Glutamatergic neuron (in vitro differentiated cells): Measurements from ENCODE around the gene RALBP1. TPM values are rescaled to one million over a fixed set of nuclear protein-coding genes. Genes with fewer than 3 reads are reported as not detected.

Experiments used
- DNase-seq: peaks from one replicate; pipeline ENCODE4 v3.0.0; 2022
- H3K27ac Mint-ChIP-seq: one replicate; pipeline ENCODE4 v1.8.0; 2020; ENCODE audit warnings: mild to moderate bottlenecking, mixed read lengths, inconsistent platforms; ENCODE audit not compliant: unreplicated experiment
- H3K27me3 Mint-ChIP-seq: one replicate; pipeline ENCODE4 v1.8.0; 2020; ENCODE audit warnings: mild to moderate bottlenecking, moderate library complexity, mixed read lengths, inconsistent platforms; ENCODE audit not compliant: unreplicated experiment
- H3K36me3 Mint-ChIP-seq: one replicate; pipeline ENCODE4 v1.8.0; 2020; ENCODE audit warnings: mild to moderate bottlenecking, mixed read lengths, inconsistent platforms; ENCODE audit not compliant: unreplicated experiment
- H3K4me1 Mint-ChIP-seq: one replicate; pipeline ENCODE4 v1.8.0; 2020; ENCODE audit warnings: mild to moderate bottlenecking, low read depth, mixed read lengths, inconsistent platforms; ENCODE audit not compliant: unreplicated experiment
- H3K4me3 Mint-ChIP-seq: one replicate; pipeline ENCODE4 v1.8.0; 2020; ENCODE audit warnings: mild to moderate bottlenecking, mixed read lengths, inconsistent platforms; ENCODE audit not compliant: unreplicated experiment
- H3K9me3 Mint-ChIP-seq: one replicate; pipeline ENCODE4 v1.8.0; 2020; ENCODE audit warnings: mild to moderate bottlenecking, moderate library complexity, mixed read lengths, inconsistent platforms; ENCODE audit not compliant: unreplicated experiment
- CTCF ChIP-seq: fragments of 200-600 bp; sonication (generic); IDR thresholded peaks from one replicate; pipeline ENCODE4 v1.5.0; 2021; ENCODE audit not compliant: partially characterized antibody, unreplicated experiment
- total RNA-seq: library from RNA; stranded (reverse); fragmentation: NEBNext Ultra II Directional; extraction: Animal tissue kit (Norgen Biotek cat#: 25700); gene quantifications from one replicate; pipeline ENCODE4 v1.2.1, GENCODE V29; 2021; ENCODE audit not compliant: unreplicated experiment

RALBP1 gene
- total RNA-seq, 1 donor from 2014 or later, result 38.1 TPM

GRCh38 chr18:9581667-9582066 lies 106.4 kb downstream of the RALBP1 start:
- H3K4me3 Mint-ChIP-seq, result no peak overlapping the region
- H3K27me3 Mint-ChIP-seq, result no peaks in the 10 kb centered on the region
- peaks cover 1% of the 10 kb centered on the region for H3K4me1 Mint-ChIP-seq
- H3K36me3 Mint-ChIP-seq, result peaks cover 19% of the 10 kb centered on the region
- DNase-seq, result no peak
- no peak for TF ChIP-seq CTCF
- H3K9me3 Mint-ChIP-seq, result no peaks in the 10 kb centered on the region
- H3K27ac Mint-ChIP-seq, result no peak overlapping the region

GRCh38 chr18:9586814-9587213 lies 111.5 kb downstream of the RALBP1 start:
- Mint-ChIP-seq H3K36me3 (peaks cover 8% of the 10 kb centered on the region), H3K27ac (no peak overlapping the region), H3K4me3 (no peak overlapping the region), H3K9me3 (no peaks in the 10 kb centered on the region), H3K4me1 (peaks cover 1% of the 10 kb centered on the region), H3K27me3 (no peaks in the 10 kb centered on the region)
- TF ChIP-seq CTCF, result no peak
- no peak for DNase-seq

Other genes starting within 250 kb of the RALBP1 start
- gene TWSG1, start 140.7 kb upstream of the RALBP1 start, total RNA-seq, result 13.7 TPM
- gene PPP4R1, start 139.0 kb downstream of the RALBP1 start, total RNA-seq, result 136 TPM
- 4.1 TPM for gene RAB31, start 232.8 kb downstream of the RALBP1 start, total RNA-seq